ENCODE data around the gene KHDC4.

The KHDC4 gene

DNA sequence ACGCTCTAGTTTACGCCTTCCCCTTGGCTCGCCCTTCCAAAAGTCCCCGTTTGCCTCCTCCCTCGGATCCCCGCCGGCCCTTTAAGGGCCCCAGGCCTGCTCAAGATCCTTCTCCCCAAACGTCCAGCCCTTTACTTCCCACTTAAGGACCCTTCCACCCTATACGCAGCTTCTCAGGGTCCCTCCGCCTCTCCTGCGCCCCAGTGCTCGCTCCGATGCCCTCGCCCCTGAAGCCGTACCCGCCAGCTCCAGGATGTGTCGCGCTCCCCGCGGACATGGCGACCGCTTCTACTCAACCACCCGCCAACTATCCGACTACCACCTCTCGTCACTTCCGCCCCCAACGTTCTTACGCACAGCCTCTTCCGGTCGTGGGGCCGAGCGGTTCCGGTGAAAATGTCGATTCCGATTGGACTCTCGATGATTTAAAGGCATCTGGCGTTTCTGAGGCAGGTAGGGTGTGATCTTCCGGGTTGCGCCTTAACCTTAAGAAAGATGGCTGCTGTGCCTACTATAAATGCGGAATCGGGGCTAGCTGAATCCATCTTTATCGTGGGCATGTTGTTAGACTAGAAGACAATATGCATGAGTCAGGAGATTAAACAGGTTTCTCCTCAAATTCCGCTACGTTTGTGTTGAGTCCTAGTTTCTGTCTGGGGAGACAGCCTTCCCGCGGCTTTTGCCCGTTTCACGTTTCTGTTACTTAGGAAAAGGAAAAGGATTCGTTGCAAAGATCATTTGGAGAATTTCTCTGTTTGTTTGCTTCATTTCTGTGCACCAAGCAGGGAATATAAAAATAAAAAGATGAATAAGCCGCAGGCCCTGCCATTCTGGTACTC lies at the start of gene KHDC4:
KHDC4 (minus strand) TSS at position 317 of the 839 bp plus-strand sequence; CDS start at position 277, 40 bp downstream.
- DNase-seq (ENCODE audit: low spot score) = peak; percentile 99

DNA sequence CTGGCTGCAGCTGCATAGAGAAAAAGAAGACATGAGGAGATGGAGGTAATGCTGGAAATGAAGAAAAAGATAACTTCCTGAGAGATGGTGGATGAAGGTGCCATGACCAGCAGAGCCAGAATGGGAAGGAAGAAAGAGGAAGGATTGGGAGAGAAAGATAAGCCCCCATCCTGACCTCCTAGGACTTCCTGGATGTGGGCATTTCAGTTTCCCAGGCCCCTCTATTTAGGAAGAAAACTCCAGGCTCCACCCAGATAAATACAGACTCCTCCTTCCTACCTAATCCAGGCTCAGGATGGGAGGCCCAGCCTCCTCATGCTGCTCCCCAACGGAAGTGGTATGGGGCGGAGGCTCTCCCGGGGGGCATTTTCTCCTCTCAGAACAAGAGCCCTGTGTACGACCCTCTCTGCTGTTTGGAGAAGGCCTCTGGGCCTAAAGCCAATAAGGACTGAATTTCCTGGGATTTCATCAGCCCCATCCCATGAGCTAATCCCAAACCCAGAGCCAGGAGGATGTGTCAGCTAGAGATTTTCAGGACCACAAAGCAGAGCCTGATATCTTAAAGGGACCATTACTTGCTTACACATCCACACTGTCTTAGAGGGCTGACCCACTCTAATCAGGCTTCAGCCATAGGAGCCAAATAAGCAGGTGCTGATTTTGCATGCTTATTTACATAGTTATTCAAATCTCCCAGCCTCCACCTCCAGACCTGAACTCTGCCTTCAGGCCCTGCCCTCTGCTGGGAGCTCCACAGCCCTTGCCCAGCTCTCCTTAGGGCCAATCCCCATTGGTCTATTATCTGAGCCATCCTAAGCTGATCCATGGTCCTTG lies 49.2 kb upstream of the KHDC4 start:
- peak; percentile 92 for DNase-seq (ENCODE audit: low spot score)

GRCh38 chr1:155982106-155982505 lies 47.9 kb upstream of the KHDC4 start:
- DNase-seq (ENCODE audit: low spot score) = no peak

GRCh38 chr1:155981266-155982088 lies 47.3 kb upstream of the KHDC4 start:
- DNase-seq (ENCODE audit: low spot score) = peak; percentile 43

- DNase-seq (ENCODE audit: low spot score) = no peak
These were observed 45.6 kb upstream of the KHDC4 start for GRCh38 chr1:155979597-155980343.

DNA sequence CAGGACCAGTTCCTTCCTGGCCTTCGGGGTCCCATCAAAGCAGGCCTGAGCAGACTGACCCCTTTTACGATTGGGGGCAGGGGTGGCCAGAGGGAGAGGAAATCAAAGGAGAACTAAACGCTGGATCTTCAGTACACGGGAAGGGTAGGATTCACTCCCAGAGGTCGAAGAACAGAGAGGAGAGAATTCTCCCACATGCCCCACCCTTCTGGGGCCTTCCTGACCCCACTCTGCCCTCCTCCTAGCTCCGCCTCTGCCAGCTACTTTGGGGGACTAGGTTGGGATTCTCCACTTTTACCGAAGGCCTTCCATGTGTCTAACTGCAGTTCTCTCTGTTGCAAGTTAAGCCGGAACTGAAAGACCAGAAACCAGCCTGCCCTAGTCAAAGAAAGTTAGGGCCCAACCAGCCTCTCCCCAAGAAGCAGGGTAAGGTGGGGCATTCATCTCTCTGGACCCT lies 44.8 kb upstream of the KHDC4 start:
- DNase-seq (ENCODE audit: low spot score) = no peak

GRCh38 chr1:155978325-155978972 lies 44.2 kb upstream of the KHDC4 start, which contains the start of gene ARHGEF2:
TSS of gene ARHGEF2 (minus strand) at chr1:155978547. CDS start at chr1:155978427, 120 bp downstream.
- peak; percentile 62 for DNase-seq (ENCODE audit: low spot score)

GRCh38 chr1:155977690-155978324 lies 43.6 kb upstream of the KHDC4 start:
- no peak for DNase-seq (ENCODE audit: low spot score)

- no peak for DNase-seq (ENCODE audit: low spot score)
These were observed 42.9 kb upstream of the KHDC4 start for GRCh38 chr1:155976913-155977689.

DNA sequence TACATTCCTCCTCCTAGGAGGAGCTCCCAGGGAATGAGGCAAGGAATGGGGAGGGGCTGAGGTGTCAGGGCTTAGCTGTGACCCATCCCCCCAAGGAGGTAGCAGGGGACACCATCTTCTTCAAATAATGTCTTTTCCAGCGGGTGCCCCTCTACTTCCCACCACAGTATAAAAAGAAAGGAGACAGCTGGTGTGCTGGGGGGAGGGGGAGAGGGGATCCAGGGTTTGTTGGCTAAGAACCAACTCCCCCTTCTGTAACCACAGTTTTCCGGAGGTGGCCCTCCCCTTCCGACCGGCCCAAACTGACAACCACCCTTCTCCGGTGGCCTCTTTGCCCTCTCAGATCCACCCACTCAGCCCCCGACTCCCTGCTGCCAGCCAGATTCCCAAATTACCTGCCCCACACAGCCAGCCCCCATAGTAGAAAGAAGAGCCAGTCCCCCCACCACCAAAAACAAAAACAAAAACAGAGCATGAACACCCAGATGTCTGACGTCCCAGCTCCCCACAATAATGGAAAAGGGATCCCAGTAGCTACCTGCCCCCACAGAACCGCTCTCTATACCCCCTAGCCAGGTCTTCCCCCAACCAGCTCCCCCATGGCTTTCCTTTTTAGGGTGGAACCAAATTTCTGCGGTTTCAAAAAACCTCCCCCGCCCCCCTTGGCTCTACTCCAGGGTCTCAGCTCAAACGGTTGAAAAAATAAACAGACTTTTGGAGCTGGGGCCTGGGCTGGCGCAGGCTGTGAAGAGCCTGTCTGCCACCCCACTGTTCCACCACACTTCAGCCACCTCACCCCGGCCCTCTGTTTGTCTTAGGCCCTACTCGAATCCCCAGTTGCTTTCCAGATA lies 42.1 kb upstream of the KHDC4 start:
- DNase-seq (ENCODE audit: low spot score) = no peak

GRCh38 chr1:155975375-155976061 lies 41.3 kb upstream of the KHDC4 start:
- no peak for DNase-seq (ENCODE audit: low spot score)

- no peak for DNase-seq (ENCODE audit: low spot score)
These were observed 40.2 kb upstream of the KHDC4 start for GRCh38 chr1:155974208-155975115.

- DNase-seq (ENCODE audit: low spot score) = no peak
These were observed 39.5 kb upstream of the KHDC4 start for GRCh38 chr1:155973723-155974122.

DNA sequence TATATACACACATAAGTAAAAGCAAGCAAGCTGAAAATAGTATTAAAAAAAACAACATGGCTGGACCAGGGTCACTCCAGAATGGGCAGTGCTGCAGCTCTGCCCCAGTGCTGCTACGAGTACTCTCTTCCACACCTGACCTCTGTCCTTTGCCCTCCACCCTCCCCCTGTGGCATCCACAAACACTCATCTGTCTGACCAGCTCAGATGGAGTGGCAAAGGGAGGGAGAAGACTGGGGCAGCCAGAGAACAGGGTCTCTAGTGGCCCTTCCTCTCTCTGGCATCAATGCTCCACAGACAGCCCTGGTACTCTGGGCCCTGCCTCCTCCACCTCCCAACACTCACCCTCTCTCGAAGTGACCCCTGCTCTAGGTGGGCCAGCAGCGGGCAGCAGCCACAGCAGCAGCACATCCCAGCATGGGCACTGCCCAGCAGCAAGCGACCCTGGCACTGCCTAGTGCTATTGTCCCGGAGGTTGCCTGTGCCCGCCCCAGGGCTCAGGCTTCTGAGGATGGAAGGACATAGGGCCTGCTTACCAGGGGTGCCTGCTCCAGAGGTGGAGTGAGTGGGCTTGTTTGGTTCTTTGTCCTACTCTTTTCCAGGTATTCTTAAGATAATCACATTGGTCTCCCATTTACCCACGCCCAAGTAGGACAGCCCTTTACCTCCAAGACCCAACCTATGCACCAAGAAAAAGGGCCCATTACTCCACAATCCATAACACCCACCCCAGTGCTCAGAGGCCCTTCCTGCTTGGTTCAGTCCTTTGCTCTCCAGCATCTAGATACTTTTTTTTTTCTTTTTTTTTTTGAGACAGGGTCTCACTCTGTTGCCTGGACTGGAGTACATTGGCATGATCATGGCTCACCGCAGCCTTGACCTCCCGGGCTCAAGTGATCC lies 37.9 kb upstream of the KHDC4 start:
- DNase-seq (ENCODE audit: low spot score) = no peak

DNA sequence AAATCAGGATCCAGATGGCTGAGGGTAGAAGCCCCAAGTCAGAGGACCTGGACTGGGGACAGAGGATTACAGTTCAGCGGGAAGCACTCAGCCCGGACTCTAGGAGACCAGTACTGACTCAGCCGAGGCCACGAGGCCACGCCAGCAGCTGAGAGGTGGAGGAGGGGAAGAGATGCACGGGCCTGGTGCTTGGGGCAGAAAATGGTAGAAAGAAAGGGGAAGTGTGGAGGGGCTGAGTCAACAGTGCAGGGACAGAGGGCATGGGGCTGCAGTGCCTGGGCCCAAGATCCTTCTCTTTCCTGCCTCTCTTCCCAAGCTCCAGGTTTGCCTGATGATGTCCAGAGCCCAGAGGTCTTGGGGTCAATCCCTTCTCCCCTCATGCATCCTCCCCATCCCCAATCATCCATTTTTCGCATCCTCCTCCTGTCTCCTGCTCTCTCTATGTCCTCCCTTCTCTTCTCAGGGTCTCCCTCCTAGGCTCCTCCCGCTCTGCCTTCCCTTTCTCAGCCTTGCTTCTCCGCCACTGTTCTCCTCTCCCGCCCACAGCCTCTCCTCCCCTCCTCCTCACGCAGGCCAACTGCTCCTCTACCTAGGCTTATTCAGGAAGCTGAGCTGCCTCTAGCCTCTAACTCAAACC lies 36.4 kb upstream of the KHDC4 start:
- DNase-seq (ENCODE audit: low spot score) = no peak

All from LoVo (cell line).